SHP77 (cell line): ENCODE measurements around the gene ADCY4.
"Not testable (repeated sequence)": the region's sequence is repeated elsewhere in the genome, so short reads cannot be mapped to it uniquely, and the experiment has no call there.

Experiments
- DNase-seq, 2 experiments: peaks; one replicate each; lab custom pipeline; 2025; lab: John Stamatoyannopoulos, UW

Gene ADCY4

DNA sequence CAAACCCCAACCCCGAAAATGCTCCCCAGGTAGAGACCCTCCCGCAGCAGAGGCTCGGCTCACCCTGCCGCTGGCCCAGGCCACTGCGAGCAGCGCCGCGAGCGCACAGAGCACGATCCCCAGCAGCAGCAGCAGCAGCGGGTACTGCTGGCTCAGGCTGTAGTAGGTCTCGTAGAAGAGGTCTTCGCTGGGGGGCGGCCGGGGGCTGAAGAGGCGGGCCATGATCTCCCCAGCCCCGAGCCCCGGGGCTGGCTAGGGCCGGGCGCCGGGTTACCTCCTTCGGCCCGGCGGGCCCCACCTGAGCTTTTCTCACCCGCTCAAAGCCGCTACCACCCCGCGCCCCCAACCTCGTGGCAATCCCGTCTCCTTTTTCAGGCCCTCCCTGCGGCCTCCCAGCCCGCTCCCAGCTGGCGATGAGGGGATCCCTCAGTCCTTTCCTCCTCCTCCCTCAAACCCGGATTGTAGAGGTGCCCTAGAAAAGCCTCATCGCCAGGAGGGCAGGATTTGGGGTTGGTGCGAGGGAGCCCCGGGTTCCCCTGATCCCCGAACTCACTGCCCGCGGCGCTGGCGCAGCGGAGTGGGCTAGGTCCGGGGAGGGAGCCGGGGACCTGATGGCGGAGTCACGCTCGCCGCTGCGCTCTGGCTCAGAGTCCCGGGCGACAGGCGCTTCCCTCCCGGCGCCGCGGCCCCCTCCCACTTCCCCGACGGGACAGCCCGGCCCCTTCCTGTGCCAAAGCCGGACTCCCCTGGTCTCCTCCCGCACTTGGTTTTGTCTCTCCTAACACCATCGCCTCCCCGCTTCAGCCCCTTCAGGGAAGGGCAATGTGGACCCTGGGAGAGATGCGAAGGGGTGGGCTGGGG lies at the start of gene ADCY4:
Gene ADCY4, minus strand, starts transcription at position 641 of the 861 bp plus-strand sequence. Its CDS starts 419 bp downstream, at position 222.
- no peak for DNase-seq

DNA sequence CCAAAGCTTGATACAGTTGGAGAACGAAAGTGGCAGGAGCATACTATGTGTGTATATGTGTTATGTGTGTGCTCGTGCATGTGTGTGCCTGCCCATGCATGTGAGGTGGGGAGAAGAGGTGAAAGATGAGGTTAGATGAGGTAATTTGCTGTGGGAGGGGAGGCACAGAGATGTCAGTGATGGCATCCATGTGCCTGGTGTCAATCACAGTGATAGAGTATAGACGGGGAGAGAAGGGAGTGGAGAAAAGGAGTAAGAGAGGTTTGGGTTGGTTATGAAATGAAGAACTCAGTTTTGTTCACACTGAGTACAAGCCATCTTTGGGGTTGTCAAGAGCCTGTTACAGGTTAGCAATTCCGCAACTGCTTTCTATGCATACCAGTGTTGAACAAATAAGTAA lies 49.3 kb upstream of the ADCY4 start:
- DNase-seq, result no peak

DNA sequence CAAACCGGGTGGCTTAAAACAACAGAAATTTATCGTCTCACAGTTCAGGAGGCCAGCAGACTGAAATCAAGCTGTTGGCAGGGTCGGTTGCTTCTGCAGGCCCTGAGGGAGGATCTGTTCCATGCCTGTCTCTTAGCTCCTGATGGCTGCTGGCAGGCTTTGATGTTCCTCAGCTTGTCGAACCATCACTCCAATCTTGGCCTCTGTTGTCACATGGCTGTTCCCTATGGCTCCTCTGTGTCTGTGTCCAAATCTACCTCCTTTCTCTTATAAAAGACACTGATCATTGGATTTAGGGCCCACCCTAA lies 47.1 kb upstream of the ADCY4 start:
- no peak for DNase-seq

DNA sequence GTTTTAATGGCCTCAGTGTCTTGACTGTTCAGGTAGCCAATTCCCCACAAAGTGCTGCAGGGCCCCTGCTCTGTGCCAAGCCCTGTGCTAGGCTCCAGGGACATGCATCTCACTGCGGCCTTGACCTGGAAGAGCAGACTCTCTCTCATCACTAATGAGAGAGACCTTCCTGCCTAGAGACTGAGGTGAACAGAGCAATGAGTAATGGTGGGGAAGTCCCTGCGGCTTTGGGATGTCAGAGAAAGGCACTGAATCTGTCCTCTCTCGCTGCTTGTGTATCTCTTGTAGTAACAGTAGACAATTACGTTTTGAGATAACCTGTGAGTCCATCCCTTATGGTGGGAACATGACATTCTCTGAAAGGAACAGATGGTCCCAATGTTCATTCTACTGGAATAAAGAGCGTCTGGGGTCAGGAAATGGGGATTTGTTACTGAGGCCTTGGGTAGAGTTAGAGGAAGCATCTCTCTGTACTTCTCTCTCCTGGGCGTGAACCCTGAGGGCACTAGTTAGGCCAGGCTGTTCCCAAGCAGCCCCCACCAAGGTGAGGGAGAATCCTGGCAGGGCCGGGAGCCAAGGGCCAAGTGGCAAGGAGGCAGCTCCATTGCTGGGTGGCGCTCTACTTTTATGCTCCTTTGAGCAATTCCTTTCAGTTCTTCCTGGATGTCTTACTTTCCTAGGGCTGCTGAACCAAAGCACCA lies 46.6 kb upstream of the ADCY4 start:
- no peak for DNase-seq

DNA sequence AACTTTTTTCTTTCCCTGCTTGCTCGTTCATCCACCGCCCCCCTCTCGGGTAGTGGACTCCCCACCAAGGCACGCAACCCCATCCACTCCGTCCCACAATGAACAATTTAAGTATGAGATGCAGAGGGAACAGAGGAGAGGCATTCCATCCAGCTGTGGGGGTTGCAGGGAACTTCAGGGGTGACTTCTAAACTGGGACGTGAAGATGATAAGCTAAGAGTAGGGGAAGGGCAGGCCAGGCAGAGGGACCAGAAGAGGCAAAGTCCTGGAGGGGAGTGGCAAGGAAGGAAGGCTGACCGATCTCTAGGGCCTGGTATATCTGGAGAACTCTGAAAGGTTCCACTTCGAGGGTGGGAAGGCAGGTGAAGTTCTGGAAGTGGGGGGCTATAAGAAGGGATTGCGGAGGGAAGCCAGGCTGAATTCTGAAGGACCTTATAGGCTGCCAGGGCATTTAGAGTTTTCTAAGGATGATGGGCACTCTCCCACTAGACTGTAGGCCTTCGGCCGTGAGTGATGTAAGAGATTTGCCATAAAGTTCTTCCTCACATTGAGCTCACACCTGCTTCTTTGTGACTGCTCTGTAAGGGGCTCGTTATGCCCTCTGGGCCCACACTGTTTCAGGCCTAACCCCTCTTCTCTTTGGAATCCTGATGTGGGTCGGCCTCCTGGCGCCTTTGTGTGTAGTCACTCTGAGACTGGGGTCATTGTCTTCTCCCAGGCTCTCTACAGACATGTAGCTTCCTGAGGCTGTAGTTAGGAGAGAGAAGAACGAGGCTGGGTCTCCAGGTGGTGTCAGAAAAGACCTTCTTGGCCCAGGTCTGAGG lies 45.2 kb upstream of the ADCY4 start:
- DNase-seq, result no peak

DNA sequence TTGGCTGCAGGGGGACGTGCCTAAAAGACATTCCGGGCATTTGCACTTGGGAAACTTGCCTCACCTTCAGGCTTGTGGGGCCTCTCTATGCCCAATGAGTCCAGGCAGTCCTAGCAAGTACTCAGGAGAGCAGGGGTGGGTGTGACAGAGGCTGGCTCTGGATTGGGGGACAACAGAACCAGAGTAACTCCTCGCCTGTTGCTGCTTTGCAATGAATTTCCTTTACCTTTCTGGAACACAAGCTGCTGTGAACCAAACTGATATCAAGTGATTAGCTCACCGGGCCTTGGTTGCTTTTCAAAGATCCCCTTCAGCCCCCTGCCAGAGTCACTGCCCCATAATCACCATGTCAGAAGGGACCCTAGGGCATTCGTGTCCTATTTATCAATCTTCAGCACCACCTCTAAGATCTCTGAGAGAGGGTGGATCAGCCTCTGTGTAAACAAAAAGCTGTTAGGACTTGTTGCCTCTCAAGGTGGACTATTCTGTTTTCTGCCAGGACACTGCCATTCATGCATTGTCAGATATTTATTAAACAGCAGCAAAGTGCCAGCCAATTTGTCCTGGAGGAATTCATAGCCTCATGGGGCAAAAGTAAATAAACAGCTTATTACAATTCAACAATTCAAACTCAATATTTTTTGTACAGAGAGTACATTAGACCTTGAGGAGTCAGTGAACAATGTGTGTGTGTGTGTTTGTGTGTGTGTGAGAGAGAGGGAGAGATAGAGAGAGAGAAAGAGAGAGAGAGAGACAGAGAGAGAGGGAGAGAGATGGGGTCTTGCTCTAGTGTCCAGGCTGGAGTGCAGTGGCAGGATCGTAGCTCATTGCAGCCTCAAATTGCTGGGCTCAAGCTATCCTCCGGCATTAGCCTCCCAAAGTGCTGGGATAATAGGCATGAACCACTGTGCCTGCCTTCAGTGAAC lies 44.4 kb upstream of the ADCY4 start:
- DNase-seq, result no peak

DNA sequence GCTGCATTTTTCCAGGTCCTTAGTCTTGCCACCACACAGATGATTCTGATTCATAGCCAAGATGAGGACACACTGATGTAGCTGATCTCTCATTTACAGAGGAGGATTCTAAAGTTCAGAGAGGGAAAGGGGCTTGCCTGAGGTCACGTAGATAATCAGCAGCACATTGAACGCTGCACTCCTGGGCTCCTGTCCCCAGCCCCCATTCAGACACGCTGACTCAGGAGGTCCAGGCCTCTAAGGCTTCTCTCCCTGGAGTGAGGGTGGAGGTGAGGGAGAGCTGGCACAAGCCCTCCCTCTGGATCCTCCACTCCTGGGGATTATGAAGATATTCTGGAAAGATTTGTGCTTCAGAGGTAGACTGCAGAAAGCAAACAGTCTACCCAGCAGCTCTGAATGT lies 43.5 kb upstream of the ADCY4 start:
- DNase-seq, result no peak

DNA sequence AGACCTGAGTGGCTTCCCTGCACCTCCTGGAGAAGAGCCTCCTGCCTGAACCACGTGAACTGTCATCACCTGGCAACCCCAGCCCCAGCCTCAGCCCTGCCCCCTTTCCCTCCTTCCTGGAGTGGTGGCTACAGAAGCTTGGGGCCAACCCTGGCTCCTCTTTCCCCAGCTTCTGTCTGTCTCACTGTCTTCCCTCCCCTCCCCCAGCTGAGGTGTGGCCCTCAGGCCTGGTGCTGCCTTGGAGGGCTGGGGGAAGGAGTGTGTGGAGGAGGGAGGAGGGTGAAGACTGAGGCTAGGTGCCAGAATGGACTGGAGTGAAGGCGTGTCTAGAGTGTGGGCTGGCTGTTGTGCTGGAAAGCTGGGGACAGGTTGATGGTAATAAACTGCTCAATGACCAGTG lies 42.8 kb upstream of the ADCY4 start:
- no peak for DNase-seq

DNA sequence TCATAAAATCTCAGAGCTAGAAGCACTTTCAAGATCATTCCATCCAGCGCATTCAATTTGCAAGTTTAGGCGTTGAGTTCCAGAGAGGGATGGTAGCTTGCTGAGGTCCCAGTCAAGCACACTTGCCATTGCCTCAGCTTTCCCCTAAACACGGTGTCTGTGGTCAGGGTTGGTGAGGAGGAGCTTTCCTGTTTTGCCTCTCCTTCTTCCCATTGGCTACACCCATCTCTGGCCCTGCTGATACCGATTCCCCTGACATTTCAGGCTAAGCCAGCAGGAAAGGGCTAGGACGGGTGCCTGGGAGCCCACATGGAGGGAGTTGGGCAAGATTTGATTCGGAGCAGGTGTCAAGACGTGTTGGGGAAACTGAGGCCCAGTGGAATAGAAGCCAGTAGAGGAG lies 42.3 kb upstream of the ADCY4 start:
- no peak for DNase-seq

DNA sequence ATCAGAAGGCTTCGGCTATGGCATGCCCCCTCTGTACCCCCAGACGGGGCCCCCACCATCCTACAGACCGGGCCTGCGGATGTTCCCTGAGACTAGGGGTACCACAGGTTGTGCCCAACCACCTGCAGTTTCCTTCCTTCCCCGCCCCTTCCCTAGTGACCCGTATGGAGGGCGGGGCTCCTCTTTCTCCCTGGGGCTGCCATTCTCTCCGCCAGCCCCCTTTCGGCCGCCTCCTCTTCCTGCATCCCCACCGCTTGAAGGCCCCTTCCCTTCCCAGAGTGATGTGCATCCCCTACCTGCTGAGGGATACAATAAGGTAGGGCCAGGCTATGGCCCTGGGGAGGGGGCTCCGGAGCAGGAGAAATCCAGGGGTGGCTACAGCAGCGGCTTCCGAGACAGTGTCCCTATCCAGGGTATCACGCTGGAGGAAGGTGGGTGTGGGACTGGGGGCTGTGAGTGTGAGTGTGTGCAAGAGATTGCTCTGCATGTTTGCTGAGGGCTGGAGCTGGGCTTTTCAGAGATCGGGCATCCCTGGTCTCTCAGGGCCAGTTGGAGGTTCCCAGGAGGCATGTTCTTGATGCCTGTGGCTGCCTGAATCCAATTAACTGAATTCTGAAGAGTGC lies 41.7 kb upstream of the ADCY4 start:
- DNase-seq, result no peak

DNA sequence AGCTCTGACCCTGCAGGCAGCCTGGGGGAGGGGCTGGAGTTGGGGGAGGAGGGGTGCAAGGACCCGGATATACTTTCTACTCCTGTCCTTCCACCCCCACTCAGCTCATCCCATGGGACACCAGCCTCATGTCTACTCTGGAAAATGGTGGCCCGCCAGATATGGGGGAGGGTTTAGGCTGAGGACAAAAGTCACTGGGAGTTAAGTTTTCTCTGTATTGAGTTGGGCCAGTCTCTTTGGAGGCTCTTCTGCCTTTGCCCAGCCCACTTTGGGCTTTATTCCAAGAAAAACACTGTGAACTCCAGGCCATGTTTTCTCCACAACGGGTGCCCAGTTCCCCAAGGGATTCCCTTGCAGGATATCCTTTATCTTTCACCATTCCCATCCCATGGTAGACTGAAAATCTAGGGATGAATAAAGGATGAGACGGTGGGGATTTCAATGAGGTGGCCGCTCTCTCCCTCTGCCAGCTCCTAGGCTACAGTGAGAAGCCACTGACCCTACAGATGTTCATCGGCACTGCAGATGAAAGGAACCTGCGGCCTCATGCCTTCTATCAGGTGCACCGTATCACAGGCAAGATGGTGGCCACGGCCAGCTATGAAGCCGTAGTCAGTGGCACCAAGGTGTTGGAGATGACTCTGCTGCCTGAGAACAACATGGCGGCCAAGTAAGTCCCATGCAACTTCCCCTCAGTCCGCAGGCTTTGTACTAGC lies 38.0 kb upstream of the ADCY4 start:
- DNase-seq, result peak; percentile 29 to 39

DNA sequence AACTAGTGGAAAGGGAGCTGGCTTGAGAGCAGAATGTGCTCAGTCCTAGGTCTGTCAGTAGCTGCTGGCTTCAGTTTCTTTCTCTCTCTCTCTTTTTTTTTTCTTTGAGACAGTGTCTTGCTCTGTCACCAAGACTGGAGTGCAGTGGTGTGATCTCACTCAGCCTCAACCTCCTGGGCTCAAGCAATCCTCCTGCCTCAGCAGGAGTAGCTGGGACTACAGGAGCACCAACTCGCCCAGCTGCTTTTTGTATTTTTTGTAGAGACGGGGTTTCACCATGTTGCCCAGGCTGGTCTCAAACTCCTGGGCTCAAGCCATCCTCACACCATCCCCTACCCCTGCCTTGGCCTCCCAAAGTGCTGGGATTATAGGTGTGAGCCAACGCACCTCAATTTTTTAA lies 36.7 kb upstream of the ADCY4 start:
- DNase-seq, result not testable (repeated sequence)

DNA sequence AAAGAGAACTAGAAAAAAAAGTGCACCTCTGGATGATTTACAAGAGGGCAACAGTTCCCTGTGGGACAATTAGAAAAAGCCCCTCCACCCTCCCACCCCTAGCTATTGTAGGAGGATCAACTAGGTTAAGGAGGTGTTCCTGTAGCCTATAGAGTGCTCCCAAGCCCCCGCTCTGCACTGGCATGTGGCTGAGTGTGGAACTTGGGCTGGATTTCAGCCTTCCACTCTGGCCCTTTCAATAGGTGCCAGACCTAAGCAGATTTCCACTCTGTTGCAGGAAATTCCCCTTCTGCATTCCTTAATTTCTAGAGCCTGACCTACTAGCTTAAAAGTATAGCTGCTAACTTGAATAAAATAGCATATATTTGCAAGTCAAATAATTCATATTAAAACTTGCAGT lies 35.9 kb upstream of the ADCY4 start:
- DNase-seq, result no peak

DNA sequence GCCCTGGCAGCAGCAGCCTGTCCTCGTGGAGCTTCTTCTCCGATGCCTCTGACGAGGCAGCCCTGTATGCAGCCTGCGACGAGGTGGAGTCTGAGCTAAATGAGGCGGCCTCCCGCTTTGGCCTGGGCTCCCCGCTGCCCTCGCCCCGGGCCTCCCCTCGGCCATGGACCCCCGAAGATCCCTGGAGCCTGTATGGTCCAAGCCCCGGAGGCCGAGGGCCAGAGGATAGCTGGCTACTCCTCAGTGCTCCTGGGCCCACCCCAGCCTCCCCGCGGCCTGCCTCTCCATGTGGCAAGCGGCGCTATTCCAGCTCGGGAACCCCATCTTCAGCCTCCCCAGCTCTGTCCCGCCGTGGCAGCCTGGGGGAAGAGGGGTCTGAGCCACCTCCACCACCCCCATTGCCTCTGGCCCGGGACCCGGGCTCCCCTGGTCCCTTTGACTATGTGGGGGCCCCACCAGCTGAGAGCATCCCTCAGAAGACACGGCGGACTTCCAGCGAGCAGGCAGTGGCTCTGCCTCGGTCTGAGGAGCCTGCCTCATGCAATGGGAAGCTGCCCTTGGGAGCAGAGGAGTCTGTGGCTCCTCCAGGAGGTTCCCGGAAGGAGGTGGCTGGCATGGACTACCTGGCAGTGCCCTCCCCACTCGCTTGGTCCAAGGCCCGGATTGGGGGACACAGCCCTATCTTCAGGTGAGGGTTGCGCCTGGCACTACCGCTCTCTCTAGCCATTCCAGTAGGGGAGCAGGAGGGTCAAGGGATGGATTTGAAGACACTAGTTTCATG lies 35.2 kb upstream of the ADCY4 start:
- no peak for DNase-seq

DNA sequence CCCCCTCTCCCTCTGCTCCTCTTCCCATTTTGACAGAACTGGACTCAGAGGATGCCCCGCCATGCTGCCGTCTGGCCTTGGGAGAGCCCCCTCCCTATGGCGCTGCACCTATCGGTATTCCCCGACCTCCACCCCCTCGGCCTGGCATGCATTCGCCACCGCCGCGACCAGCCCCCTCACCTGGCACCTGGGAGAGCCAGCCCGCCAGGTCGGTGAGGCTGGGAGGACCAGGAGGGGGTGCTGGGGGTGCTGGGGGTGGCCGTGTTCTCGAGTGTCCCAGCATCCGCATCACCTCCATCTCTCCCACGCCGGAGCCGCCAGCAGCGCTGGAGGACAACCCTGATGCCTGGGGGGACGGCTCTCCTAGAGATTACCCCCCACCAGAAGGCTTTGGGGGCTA lies 34.6 kb upstream of the ADCY4 start:
- DNase-seq, result no peak

DNA sequence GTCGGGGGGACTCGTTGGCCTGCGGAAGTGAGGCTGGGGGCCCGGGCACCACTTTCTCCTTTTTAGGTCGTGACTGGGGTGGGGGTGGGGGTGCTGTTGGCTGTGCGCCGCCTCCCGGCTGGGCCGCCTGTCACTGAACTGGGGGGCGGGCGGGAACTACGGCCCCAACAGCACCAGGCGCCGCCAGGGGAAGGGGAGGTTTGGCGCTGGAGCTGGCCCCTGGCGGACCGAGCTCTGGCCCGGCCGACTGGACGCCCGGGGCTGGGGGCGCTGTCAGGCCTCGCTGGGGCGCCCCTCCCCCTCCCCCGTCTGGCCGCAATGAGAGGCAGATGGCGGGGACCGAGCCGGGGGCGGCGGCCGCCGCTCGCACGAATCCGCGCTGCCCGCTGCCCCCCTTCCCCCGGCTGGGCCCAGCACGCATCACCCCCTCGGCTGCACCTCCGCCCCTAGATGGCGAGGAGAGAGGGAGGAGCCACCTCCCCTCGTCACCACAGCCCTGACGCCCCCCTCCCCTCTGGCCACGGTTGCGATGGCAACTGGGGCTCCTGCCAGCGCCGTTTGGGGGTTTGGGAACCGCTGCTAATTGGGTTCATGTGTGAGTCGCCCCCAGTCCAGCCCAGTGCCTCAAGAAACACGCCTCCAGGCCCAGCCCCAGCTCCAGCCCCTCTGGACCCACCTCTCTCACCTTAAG lies 33.8 kb upstream of the ADCY4 start:
- peak; percentile 35 to 60 for DNase-seq

DNA sequence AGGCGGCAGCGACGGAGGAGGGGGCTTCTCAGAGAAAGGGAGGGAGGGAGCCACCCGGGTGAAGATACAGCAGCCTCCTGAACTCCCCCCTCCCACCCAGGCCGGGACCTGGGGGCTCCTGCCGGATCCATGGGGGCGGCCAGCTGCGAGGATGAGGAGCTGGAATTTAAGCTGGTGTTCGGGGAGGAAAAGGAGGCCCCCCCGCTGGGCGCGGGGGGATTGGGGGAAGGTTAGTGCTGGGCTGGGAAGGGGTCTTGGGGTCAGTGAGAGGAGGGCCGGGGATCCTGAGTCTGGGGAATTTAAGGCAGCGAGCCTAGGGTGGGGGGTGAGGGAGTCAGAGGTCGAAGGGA lies 33.3 kb upstream of the ADCY4 start:
- no peak for DNase-seq

DNA sequence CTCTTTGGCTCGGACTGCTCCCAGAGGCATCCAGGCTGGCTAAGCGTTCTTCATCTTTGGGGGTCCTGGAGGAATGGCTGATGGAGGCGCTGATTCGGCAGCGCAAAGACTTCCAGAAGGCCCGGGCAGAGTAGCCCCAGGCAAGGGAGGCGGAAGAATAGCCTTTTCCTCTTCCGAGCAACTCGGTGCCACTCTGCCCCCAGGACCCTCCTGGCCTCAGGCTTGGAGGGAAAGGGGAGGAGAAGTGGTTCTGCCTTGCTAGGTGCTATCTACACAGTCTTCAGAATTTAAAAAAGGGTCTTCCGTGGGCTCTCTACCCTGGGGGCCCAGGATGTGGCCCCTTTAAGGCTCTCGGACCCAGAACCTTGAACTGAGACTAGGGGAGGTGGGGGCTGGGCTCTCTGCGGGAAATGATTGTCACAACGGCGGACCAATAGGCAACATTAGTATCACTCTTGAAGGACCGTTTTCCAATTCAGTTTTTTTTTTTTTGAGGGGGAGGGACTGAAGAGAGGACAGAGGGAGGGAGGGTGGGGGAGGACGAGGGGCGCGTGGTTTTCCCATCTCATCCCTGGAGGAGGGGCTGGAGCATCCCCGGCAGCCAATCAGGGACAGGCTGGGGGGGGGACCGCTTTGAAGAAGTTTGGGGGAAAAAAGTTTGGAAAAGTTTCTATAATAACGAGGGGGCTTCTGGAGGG lies 32.8 kb upstream of the ADCY4 start, which contains the start of gene NFATC4:
Gene NFATC4, plus strand, starts transcription at position 671 of the 698 bp plus-strand sequence. CDS start 157 bp downstream, outside the sequence.
- peak; percentile 95 to 96 for DNase-seq
